A549 (cell line): ENCODE measurements around the gene PCDH9. TPM values are rescaled to one million over a fixed set of nuclear protein-coding genes. Genes with fewer than 3 reads are reported as not detected.

Experiments used
- ATAC-seq, 2 experiments: fragments of 200-7000 bp in 1 of 2; fragments of >200 bp in 1 of 2; cut with Nextera tagmentation in 1 of 2; cut with Tn5 transposase in 1 of 2; 3 replicates each; pipeline versions ENCODE4 v1.8.0 to v1.9.1; 2018 to 2020; ENCODE audit warnings: mild to moderate bottlenecking in 1 of 2, moderate library complexity in 1 of 2
- CTCF ChIA-PET: fragments of 300-600 bp; sonication (Branson Sonifier 250); formaldehyde crosslinking; extraction: SDS; loops from one replicate; lab custom pipeline; 2021; ENCODE audit warnings: antibody characterized with exemption, inconsistent platforms; lab: Yijun Ruan, JAX
- POLR2A ChIA-PET: fragments of 350-600 bp; formaldehyde crosslinking; extraction: SDS; loops from one replicate; lab custom pipeline; 2021; ENCODE audit warnings: antibody characterized with exemption, inconsistent platforms; lab: Yijun Ruan, JAX
- DNase-seq, 2 experiments: peaks; one replicate each; pipeline versions ENCODE4 v3.0.0 to v3.0.0-alpha.2; 2011 to 2016; ENCODE audit warnings: low read depth in 1 of 2, low spot score in 1 of 2
- FAIRE-seq: peaks from 2 replicates; lab custom pipeline; 2011; peaks lifted over from hg19 to GRCh38; lab: Jason Lieb, UNC
- H3K27ac ChIP-seq, 2 experiments: fragments of >200 bp; sonication (Bioruptor Twin); formaldehyde crosslinking; 3 replicates each; pipeline ENCODE4 v1.5.1; 2016 to 2017
- H3K4me1 ChIP-seq: fragments of >200 bp; sonication (Bioruptor Twin); formaldehyde crosslinking; 3 replicates; pipeline ENCODE4 v1.6.1; 2016
- H3K4me2 ChIP-seq: fragments of >200 bp; sonication (Bioruptor Twin); formaldehyde crosslinking; 3 replicates; pipeline ENCODE4 v1.6.1; 2016
- H3K4me3 ChIP-seq: fragments of >200 bp; sonication (Bioruptor Twin); formaldehyde crosslinking; 3 replicates; pipeline ENCODE4 v1.5.1; 2016
- H3K9me3 ChIP-seq: fragments of >200 bp; sonication (Bioruptor Twin); formaldehyde crosslinking; 3 replicates; pipeline ENCODE4 v1.6.1; 2016
- BCL3 ChIP-seq: fragments of >200 bp; sonication (Bioruptor Twin); formaldehyde crosslinking; IDR thresholded peaks from 3 replicates; pipeline ENCODE4 v1.6.1; 2016
- BHLHE40 ChIP-seq: IDR thresholded peaks from 2 replicates; pipeline ENCODE4 v1.6.1; 2012; ENCODE audit warnings: low read depth, low read length, inconsistent platforms
- CHD4 ChIP-seq: fragments of 200-600 bp; sonication (generic); IDR thresholded peaks from 2 replicates; pipeline ENCODE4 v1.6.1; 2016; ENCODE audit warnings: antibody characterized with exemption, mild to moderate bottlenecking, borderline replicate concordance
- EHF ChIP-seq: fragments of 250-450 bp; sonication (Bioruptor Pico); IDR thresholded peaks from 2 replicates; pipeline ENCODE4 v1.5.0; 2020; ENCODE audit warnings: mild to moderate bottlenecking
- EHMT2 ChIP-seq: fragments of 200-600 bp; sonication (generic); IDR thresholded peaks from 2 replicates; pipeline ENCODE4 v1.6.1; 2016; ENCODE audit warnings: antibody characterized with exemption, low read depth, mild to moderate bottlenecking, moderate library complexity
- ELK1 ChIP-seq: fragments of 150-350 bp; IDR thresholded peaks from 2 replicates; pipeline ENCODE4 v1.6.1; 2014; ENCODE audit warnings: low read depth, mild to moderate bottlenecking, low read length
- FOSB ChIP-seq: fragments of 250-450 bp; sonication (Bioruptor Pico); IDR thresholded peaks from 2 replicates; pipeline ENCODE4 v1.5.0; 2020; ENCODE audit warnings: mild to moderate bottlenecking, moderate library complexity
- FOSL2 ChIP-seq, 2 experiments: fragments of 450-650 bp in 1 of 2; fragments of >200 bp in 1 of 2; sonication (Bioruptor Twin) in 1 of 2; formaldehyde crosslinking; IDR thresholded peaks; 2 replicates each; pipeline versions ENCODE4 v1.5.0 to v1.6.1; 2016 to 2020; ENCODE audit warnings: mild to moderate bottlenecking in 1 of 2, moderate library complexity in 1 of 2
- GATA3 ChIP-seq: IDR thresholded peaks from 2 replicates; pipeline ENCODE4 v1.6.1; 2012; ENCODE audit warnings: borderline replicate concordance
- HOXB13 ChIP-seq: fragments of 250-450 bp; sonication (Bioruptor Pico); IDR thresholded peaks from 2 replicates; pipeline ENCODE4 v1.5.0; 2020; ENCODE audit warnings: low read depth, mild to moderate bottlenecking, moderate library complexity
- HOXB5 ChIP-seq: fragments of 250-450 bp; sonication (Bioruptor Pico); IDR thresholded peaks from 2 replicates; pipeline ENCODE4 v1.5.0; 2020; ENCODE audit warnings: mild to moderate bottlenecking, moderate library complexity
- KDM1A ChIP-seq: fragments of 200-600 bp; sonication (generic); IDR thresholded peaks from 2 replicates; pipeline ENCODE4 v1.6.1; 2016; ENCODE audit warnings: low read depth, mild to moderate bottlenecking
- MYC ChIP-seq: IDR thresholded peaks from 2 replicates; pipeline ENCODE4 v1.6.1; 2012; ENCODE audit warnings: mild to moderate bottlenecking, inconsistent platforms, low read length, improper control_type of control experiment, borderline replicate concordance
- NPAS2 ChIP-seq: fragments of 250-450 bp; sonication (Bioruptor Pico); IDR thresholded peaks from 2 replicates; pipeline ENCODE4 v1.8.0; 2022; ENCODE audit warnings: mild to moderate bottlenecking, moderate library complexity, borderline replicate concordance
- NR3C1 ChIP-seq: fragments of >200 bp; sonication (Bioruptor Twin); formaldehyde crosslinking; IDR thresholded peaks from 3 replicates; pipeline ENCODE4 v1.6.1; 2017
- PBX3 ChIP-seq: IDR thresholded peaks from 2 replicates; pipeline ENCODE4 v1.6.1; 2012
- POLR2A ChIP-seq: IDR thresholded peaks from 2 replicates; pipeline ENCODE4 v1.6.1; 2012; ENCODE audit warnings: mild to moderate bottlenecking, low read length
- RARB ChIP-seq: fragments of 250-450 bp; sonication (Bioruptor Pico); IDR thresholded peaks from 2 replicates; pipeline ENCODE4 v1.8.0; 2021; ENCODE audit warnings: mild to moderate bottlenecking, moderate library complexity
- RNF2 ChIP-seq: fragments of 200-600 bp; sonication (generic); IDR thresholded peaks from 2 replicates; pipeline ENCODE4 v1.6.1; 2016; ENCODE audit warnings: low read depth, mild to moderate bottlenecking, antibody characterized with exemption, moderate library complexity, borderline replicate concordance
- SMC3 ChIP-seq: fragments of >200 bp; sonication (Bioruptor Twin); formaldehyde crosslinking; IDR thresholded peaks from 3 replicates; pipeline ENCODE4 v1.6.1; 2018; ENCODE audit warnings: inconsistent platforms
- TP53 ChIP-seq: fragments of 250-450 bp; sonication (Bioruptor Pico); IDR thresholded peaks from 2 replicates; pipeline ENCODE4 v1.5.0; 2021; ENCODE audit warnings: mild to moderate bottlenecking, moderate library complexity
- ZC3H11A ChIP-seq: fragments of 450-650 bp; IDR thresholded peaks from 2 replicates; pipeline ENCODE4 v1.6.1; 2014; ENCODE audit warnings: antibody characterized with exemption, mild to moderate bottlenecking
- ZFP36 ChIP-seq: fragments of 450-650 bp; IDR thresholded peaks from 2 replicates; pipeline ENCODE4 v1.6.1; 2014; ENCODE audit warnings: borderline replicate concordance; ENCODE audit not compliant: partially characterized antibody
- ZNF302 ChIP-seq: fragments of 250-450 bp; sonication (Bioruptor Pico); IDR thresholded peaks from 2 replicates; pipeline ENCODE4 v1.9.0; 2021; ENCODE audit warnings: inconsistent platforms, mild to moderate bottlenecking, moderate library complexity
- WGBS: methylation state at CpG from one replicate; pipeline ENCODE4 v1.1.6; 2017; ENCODE audit errors: missing lambda C conversion rate; 5-methylcytosine and 5-hydroxymethylcytosine counted together
- polyA plus RNA-seq, 4 experiments: library from polyadenylated mRNA; depleted of rRNA in 3 of 4; stranded (reverse); fragments of >200 nt; fragmentation: RNase III in 1 of 4; extraction: RNeasy Plus Mini Kit Qiagen cat#74134 plus additional on column Dnase treatment in 1 of 4; gene quantifications; 2 replicates in 3 of 4; 3 replicates in 1 of 4; pipeline ENCODE4 v1.2.3, GENCODE V29; 2011 to 2017
- TF ChIP-seq, protein P1 (sequence below): fragments of 250-450 bp; sonication (Bioruptor Pico); IDR thresholded peaks from 2 replicates; pipeline ENCODE4 v1.5.0; 2021; ENCODE audit warnings: mild to moderate bottlenecking, moderate library complexity, borderline replicate concordance
- TF ChIP-seq, protein P2 (sequence below): IDR thresholded peaks from 2 replicates; pipeline ENCODE4 v1.6.1; 2012

PCDH9 gene
- polyA plus RNA-seq, 2 of the 4 experiments (the other 2 are of a cell fraction): 16.0 to 29.5 TPM

GRCh38 chr13:66940113-66940512 is 290.0 kb downstream of the PCDH9 start:
- CTCF ChIA-PET: no interaction called here
- no peak for ATAC-seq
- 82% methylated on average over 4 of the region's 4 CpGs for WGBS
- FAIRE-seq: no peak
- Histone ChIP-seq H3K4me3 (no peak overlapping the region), H3K9me3 (no peaks in the 10 kb centered on the region), H3K27ac (no peak overlapping the region), H3K4me2 (no peak overlapping the region; the same call in 2 of the 3 replicates), H3K4me1 (peaks cover 5% of the 10 kb centered on the region; the same call in 1 of the 3 replicates)
- TF ChIP-seq BCL3 (no peak), EHMT2 (no peak), KDM1A (no peak), HOXB5 (CRISPR knock-in tag) (no peak), HOXB13 (CRISPR knock-in tag) (no peak), FOSL2 (IDR thresholded peaks at IDR 0.05) (no peak), FOSL2 (CRISPR knock-in tag; IDR thresholded peaks at IDR 0.05) (peak; percentile 64), GATA3 (no peak), EHF (CRISPR knock-in tag) (no peak)
- DNase-seq: no peak
- POLR2A ChIA-PET: no interaction called here

DNA sequence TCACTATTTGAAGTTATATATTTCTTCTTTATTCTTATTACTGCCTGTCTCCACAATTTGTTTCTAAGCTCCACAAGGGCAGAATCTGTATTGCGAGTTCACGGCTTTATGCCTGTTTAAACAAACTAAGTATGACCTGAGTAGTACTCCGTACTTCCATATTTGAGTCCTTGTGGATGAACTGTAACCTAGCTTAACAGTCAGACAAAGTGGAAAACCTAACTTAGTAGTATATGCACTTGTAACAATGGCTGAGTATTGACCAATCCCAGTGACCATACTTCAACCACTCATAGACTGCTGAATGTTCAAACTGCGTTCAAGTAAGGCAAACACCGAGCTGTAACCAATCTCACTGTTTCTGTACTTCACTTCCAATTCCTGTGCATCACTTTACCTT is 292.7 kb downstream of the PCDH9 start:
- no peak for DNase-seq
- TF ChIP-seq BHLHE40 (no peak), RNF2 (no peak), PBX3 (no peak), HOXB5 (CRISPR knock-in tag) (no peak), CHD4 (no peak), NPAS2 (no peak), MYC (no peak), SMC3 (no peak), FOSB (CRISPR knock-in tag) (no peak), EHF (CRISPR knock-in tag) (no peak)
- TF ChIP-seq, protein P1, sequence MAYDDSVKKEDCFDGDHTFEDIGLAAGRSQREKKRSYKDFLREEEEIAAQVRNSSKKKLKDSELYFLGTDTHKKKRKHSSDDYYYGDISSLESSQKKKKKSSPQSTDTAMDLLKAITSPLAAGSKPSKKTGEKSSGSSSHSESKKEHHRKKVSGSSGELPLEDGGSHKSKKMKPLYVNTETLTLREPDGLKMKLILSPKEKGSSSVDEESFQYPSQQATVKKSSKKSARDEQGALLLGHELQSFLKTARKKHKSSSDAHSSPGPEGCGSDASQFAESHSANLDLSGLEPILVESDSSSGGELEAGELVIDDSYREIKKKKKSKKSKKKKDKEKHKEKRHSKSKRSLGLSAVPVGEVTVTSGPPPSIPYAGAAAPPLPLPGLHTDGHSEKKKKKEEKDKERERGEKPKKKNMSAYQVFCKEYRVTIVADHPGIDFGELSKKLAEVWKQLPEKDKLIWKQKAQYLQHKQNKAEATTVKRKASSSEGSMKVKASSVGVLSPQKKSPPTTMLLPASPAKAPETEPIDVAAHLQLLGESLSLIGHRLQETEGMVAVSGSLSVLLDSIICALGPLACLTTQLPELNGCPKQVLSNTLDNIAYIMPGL: no peak
- TF ChIP-seq, all 56 proteins: peak for 0
- no peaks in the 10 kb centered on the region for H3K9me3 ChIP-seq
- ChIA-PET CTCF (interaction anchor here (0.6 to 0.8 kb wide), 2 partner anchors 14 to 17 kb away, joined by 3 to 4 read pairs; no protein-coding TSS in a partner anchor), POLR2A (no interaction called here)
- no peak overlapping the region for H3K4me2 ChIP-seq
- ATAC-seq: no peak
- H3K27ac ChIP-seq: 0 out of 6 replicates have a peak overlapping the region, but pooled peaks of 1 of the 2 experiments have one; percentile 26
- H3K4me1 ChIP-seq: peaks cover 16% of the 10 kb centered on the region
- FAIRE-seq: no peak
- 95% methylated on average over 5 of the region's 5 CpGs for WGBS
- no peak overlapping the region for H3K4me3 ChIP-seq

DNA sequence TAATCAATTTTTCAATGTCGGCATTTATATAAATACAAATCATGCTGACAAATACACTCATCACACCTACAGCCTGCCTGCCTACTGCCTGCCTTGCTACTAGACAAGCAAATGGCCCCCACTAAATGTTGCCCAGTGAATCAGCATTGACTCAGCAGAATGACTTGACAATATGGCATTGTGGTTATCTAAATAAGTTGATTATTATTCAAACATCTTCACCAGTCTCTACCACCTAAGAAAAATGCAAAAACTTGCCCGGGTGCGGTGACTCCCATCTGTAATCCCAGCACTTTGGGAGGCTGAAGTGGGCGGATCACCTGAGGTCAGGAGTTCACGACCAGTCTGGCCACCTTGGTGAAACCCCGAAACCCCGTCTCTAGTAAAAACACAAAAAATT is 296.1 kb downstream of the PCDH9 start:
- peaks cover 16% of the 10 kb centered on the region for H3K4me1 ChIP-seq
- ChIA-PET POLR2A (interaction anchor here (0.7 to 1.1 kb wide), 2 partner anchors 48 to 60 kb away, joined by 3 to 7 read pairs; no protein-coding TSS in a partner anchor), CTCF (interaction anchor here (2.1 kb wide), 1 partner anchor 60 kb away, joined by 4 read pairs; no protein-coding TSS in a partner anchor)
- H3K4me2 ChIP-seq: peak overlapping the region; percentile 80
- DNase-seq (peak; percentile 15 to 94), ATAC-seq (peak; percentile 99), FAIRE-seq (no peak)
- H3K9me3 ChIP-seq: no peaks in the 10 kb centered on the region
- peak overlapping the region; percentile 78 to 92 for H3K27ac ChIP-seq
- WGBS: 0% methylated on average over 7 of the region's 7 CpGs
- H3K4me3 ChIP-seq: peak overlapping the region; percentile 28
- TF ChIP-seq ELK1 (no peak), FOSL2 (IDR thresholded peaks at IDR 0.05) (peak; percentile 80), FOSL2 (CRISPR knock-in tag; IDR thresholded peaks at IDR 0.05) (peak; percentile 90), TP53 (no peak), ZC3H11A (no peak), NPAS2 (no peak), POLR2A (no peak), CHD4 (no peak), NR3C1 (no peak), ZFP36 (peak; percentile 27), RARB (CRISPR knock-in tag) (0 out of 2 replicates have a peak, but pooled peaks have one; percentile 37), ZNF302 (CRISPR knock-in tag) (no peak), GATA3 (peak; percentile 75; the same call in 1 of the 2 replicates)
- TF ChIP-seq, protein P2, sequence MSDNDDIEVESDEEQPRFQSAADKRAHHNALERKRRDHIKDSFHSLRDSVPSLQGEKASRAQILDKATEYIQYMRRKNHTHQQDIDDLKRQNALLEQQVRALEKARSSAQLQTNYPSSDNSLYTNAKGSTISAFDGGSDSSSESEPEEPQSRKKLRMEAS: peak; percentile 62; the same call in 1 of the 2 replicates
- TF ChIP-seq, protein P1: no peak
